GM23248 (cell line): ENCODE measurements around the gene NVL. TPM values are rescaled to one million over a fixed set of nuclear protein-coding genes. Genes with fewer than 3 reads are reported as not detected.

ENCODE experiments used
- DNase-seq: peaks from one replicate; pipeline ENCODE4 v3.0.0-alpha.2; 2015
- H2AFZ ChIP-seq: fragments of 200-600 bp; sonication (generic); 2 replicates; pipeline ENCODE4 v1.6.1; 2016; ENCODE audit warnings: antibody characterized with exemption
- H3F3A ChIP-seq: fragments of 200-600 bp; sonication (generic); 2 replicates; pipeline ENCODE4 v1.6.1; 2016; ENCODE audit warnings: mild to moderate bottlenecking, antibody characterized with exemption, mixed run types; ENCODE audit not compliant: insufficient read depth
- H3K27ac ChIP-seq: fragments of 200-600 bp; sonication (generic); 2 replicates; pipeline ENCODE4 v1.5.1; 2016; ENCODE audit warnings: mild to moderate bottlenecking
- H3K27me3 ChIP-seq: fragments of 200-600 bp; sonication (generic); replicated peaks from 2 replicates; pipeline ENCODE4 v1.6.1; 2016; ENCODE audit warnings: mild to moderate bottlenecking; ENCODE audit not compliant: insufficient read depth
- H3K36me3 ChIP-seq: fragments of 200-600 bp; sonication (generic); 2 replicates; pipeline ENCODE4 v1.6.1; 2016; ENCODE audit warnings: low read depth, mild to moderate bottlenecking
- H3K4me1 ChIP-seq: fragments of 200-600 bp; sonication (generic); 2 replicates; pipeline ENCODE4 v1.6.1; 2016; ENCODE audit warnings: mild to moderate bottlenecking; ENCODE audit not compliant: insufficient read depth
- H3K4me2 ChIP-seq: fragments of 200-600 bp; sonication (generic); one replicate; pipeline ENCODE4 v1.6.1; 2016; ENCODE audit warnings: mild to moderate bottlenecking; ENCODE audit not compliant: unreplicated experiment
- H3K4me3 ChIP-seq: fragments of 200-600 bp; sonication (generic); 2 replicates; pipeline ENCODE4 v1.5.1; 2016; ENCODE audit warnings: mild to moderate bottlenecking
- H3K79me2 ChIP-seq: fragments of 200-600 bp; sonication (generic); 2 replicates; pipeline ENCODE4 v1.6.1; 2016; ENCODE audit warnings: mild to moderate bottlenecking; ENCODE audit not compliant: insufficient read depth
- H3K9ac ChIP-seq: fragments of 200-600 bp; sonication (generic); 2 replicates; pipeline ENCODE4 v1.6.1; 2016; ENCODE audit warnings: mild to moderate bottlenecking
- H3K9me2 ChIP-seq: fragments of 200-600 bp; sonication (generic); 2 replicates; pipeline ENCODE4 v1.6.1; 2016; ENCODE audit warnings: mixed run types, mild to moderate bottlenecking, moderate library complexity; ENCODE audit not compliant: insufficient read depth
- H3K9me3 ChIP-seq: fragments of 200-600 bp; sonication (generic); one replicate; pipeline ENCODE4 v1.6.1; 2017; ENCODE audit warnings: low read depth
- H4K20me1 ChIP-seq: fragments of 200-600 bp; sonication (generic); 2 replicates; pipeline ENCODE4 v1.6.0; 2016; ENCODE audit not compliant: insufficient read depth
- EZH2 ChIP-seq: fragments of 200-600 bp; sonication (generic); IDR thresholded peaks from 2 replicates; pipeline ENCODE4 v1.6.1; 2018; ENCODE audit warnings: antibody characterized with exemption, mild to moderate bottlenecking; ENCODE audit not compliant: insufficient read depth, poor library complexity, severe bottlenecking
- EZH2phosphoT487 ChIP-seq: fragments of 200-600 bp; sonication (generic); IDR thresholded peaks from 2 replicates; pipeline ENCODE4 v1.6.1; 2018; ENCODE audit warnings: antibody characterized with exemption, moderate library complexity, mild to moderate bottlenecking, low read depth; ENCODE audit not compliant: insufficient read depth
- WGBS, 2 experiments: methylation state at CpG; one replicate each; pipeline ENCODE4 v1.1.6; 2015 to 2017; ENCODE audit warnings: low lambda C conversion rate in 2 of 2, low coverage in 1 of 2; ENCODE audit errors: missing lambda C conversion rate in 2 of 2; 5-methylcytosine and 5-hydroxymethylcytosine counted together
- in situ Hi-C: fragments of 300-500 bp; cut with MboI; formaldehyde crosslinking; loops from 2 replicates; pipeline ENCODE4 v1.15.0; 2020
- polyA plus RNA-seq: library from polyadenylated mRNA; unstranded; fragments of >200 nt; fragmentation: Nextera tagmentation; extraction: Ambion mirVana; gene quantifications from 2 replicates; pipeline ENCODE4 v1.2.1, GENCODE V29; 2016
- total RNA-seq: library from RNA; depleted of rRNA; stranded (reverse); fragments of >200 nt; shearing (Covaris generic); gene quantifications from 2 replicates; pipeline ENCODE4 v1.2.3, GENCODE V29; 2014

NVL gene
- total and polyA plus RNA-seq, 2 experiments from 2014 or later: 17.9 to 28.3 TPM

DNA sequence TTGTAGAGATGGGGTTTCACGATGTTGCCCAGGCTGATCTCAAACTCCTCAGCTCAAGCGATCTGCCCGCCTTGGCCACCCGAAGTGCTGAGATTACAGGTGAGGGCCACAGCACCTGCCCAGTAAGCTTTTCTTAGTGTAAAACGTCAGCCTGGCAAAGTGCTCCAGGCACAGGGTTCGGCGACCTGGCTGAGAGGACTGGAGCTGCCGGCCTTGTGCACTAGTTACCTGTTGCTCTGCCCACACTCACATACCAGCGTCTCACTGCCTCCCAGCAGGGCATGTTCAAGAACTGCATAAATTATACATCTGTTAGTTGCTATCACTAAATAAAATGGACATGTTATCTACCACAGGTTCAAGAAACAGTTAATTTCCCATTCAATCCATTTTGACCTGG lies 91.8 kb downstream of the NVL start:
- no peaks in the 10 kb centered on the region for H4K20me1 ChIP-seq
- H3K27ac ChIP-seq: no peak overlapping the region
- no peaks in the 10 kb centered on the region for H3F3A ChIP-seq
- no peaks in the 10 kb centered on the region for H3K9me3 ChIP-seq
- H3K27me3 ChIP-seq: no peaks in the 10 kb centered on the region
- H3K9ac ChIP-seq: no peak overlapping the region
- H3K79me2 ChIP-seq: no peaks in the 10 kb centered on the region
- WGBS, 2 experiments: 93% methylated on average over 9 of the region's 9 CpGs
- no peak for DNase-seq
- H2AFZ ChIP-seq: no peak overlapping the region
- no peaks in the 10 kb centered on the region for H3K9me2 ChIP-seq
- H3K4me1 ChIP-seq: no peaks in the 10 kb centered on the region
- in situ Hi-C loops: no loop called here
- H3K4me3 ChIP-seq: no peak overlapping the region
- peaks cover 9% of the 10 kb centered on the region; the same call in 1 of the 2 replicates for H3K36me3 ChIP-seq
- no peak for TF ChIP-seq EZH2phosphoT487
- TF ChIP-seq EZH2: no peak
- H3K4me2 ChIP-seq: no peak overlapping the region

- Histone ChIP-seq H3K36me3 (peaks cover 13% of the 10 kb centered on the region; the same call in 1 of the 2 replicates), H3K4me1 (no peaks in the 10 kb centered on the region), H3K4me2 (no peak overlapping the region), H3K4me3 (no peak overlapping the region), H3F3A (no peaks in the 10 kb centered on the region), H2AFZ (no peak overlapping the region), H3K27ac (no peak overlapping the region), H3K79me2 (no peaks in the 10 kb centered on the region), H3K9me3 (no peaks in the 10 kb centered on the region), H3K9me2 (no peaks in the 10 kb centered on the region), H4K20me1 (no peaks in the 10 kb centered on the region), H3K9ac (no peak overlapping the region), H3K27me3 (no peaks in the 10 kb centered on the region)
- in situ Hi-C loops: no loop called here
- no peak for TF ChIP-seq EZH2phosphoT487
- no peak for TF ChIP-seq EZH2
- no peak for DNase-seq
- 93 to 96% methylated on average over 9 to 11 of the region's 11 CpGs for WGBS, 2 experiments
Measured at GRCh38 chr1:224237119-224237881, 92.7 kb downstream of the NVL start.

GRCh38 chr1:224235813-224236493 lies 94.0 kb downstream of the NVL start:
- Histone ChIP-seq H3K79me2 (no peaks in the 10 kb centered on the region), H3K9me2 (no peaks in the 10 kb centered on the region), H3K27ac (no peak overlapping the region), H3K9ac (no peak overlapping the region), H3F3A (no peaks in the 10 kb centered on the region), H3K4me2 (no peak overlapping the region), H4K20me1 (no peaks in the 10 kb centered on the region), H3K9me3 (no peaks in the 10 kb centered on the region), H3K4me3 (no peak overlapping the region), H2AFZ (no peak overlapping the region), H3K36me3 (peaks cover 11% of the 10 kb centered on the region; the same call in 1 of the 2 replicates), H3K27me3 (no peaks in the 10 kb centered on the region), H3K4me1 (no peaks in the 10 kb centered on the region)
- TF ChIP-seq EZH2: no peak
- TF ChIP-seq EZH2phosphoT487: no peak
- DNase-seq: no peak
- in situ Hi-C loops: no loop called here
- 96 to 100% methylated on average over 2 of the region's 2 CpGs for WGBS, 2 experiments

GRCh38 chr1:224234017-224234416 lies 96.0 kb downstream of the NVL start:
- Histone ChIP-seq H3K4me3 (no peak overlapping the region), H3K4me1 (no peaks in the 10 kb centered on the region), H4K20me1 (no peaks in the 10 kb centered on the region), H2AFZ (no peak overlapping the region), H3K27ac (no peak overlapping the region), H3F3A (no peaks in the 10 kb centered on the region), H3K9ac (no peak overlapping the region), H3K4me2 (no peak overlapping the region), H3K79me2 (no peaks in the 10 kb centered on the region), H3K9me2 (no peaks in the 10 kb centered on the region), H3K36me3 (peaks cover 11% of the 10 kb centered on the region; the same call in 1 of the 2 replicates), H3K27me3 (no peaks in the 10 kb centered on the region), H3K9me3 (no peaks in the 10 kb centered on the region)
- no peak for DNase-seq
- TF ChIP-seq EZH2phosphoT487: no peak
- no peak for TF ChIP-seq EZH2
- in situ Hi-C loops: no loop called here
